ENCODE data around the gene ZDHHC5.

- TF ChIP-seq CTCF (IDR thresholded peaks at IDR 0.05; ENCODE audit: insufficient read depth, low read depth, low read length): no peak
- TF ChIP-seq EZH2 (IDR thresholded peaks at IDR 0.05; ENCODE audit: insufficient read depth, low read length): no peak
These were observed 5.0 kb upstream of the ZDHHC5 start for GRCh38 chr11:57662893-57663292.

All from astrocyte (in vitro differentiated cells and primary cell).